GM12875 (cell line): Measurements from ENCODE around the gene AP3S2.

Experiments
- H3K4me3 ChIP-seq: one replicate; pipeline ENCODE4 v1.5.1; 2011; ENCODE audit warnings: low read depth, low read length, control low read depth
- TF ChIP-seq, protein P1 (sequence below): IDR thresholded peaks from 2 replicates; pipeline ENCODE4 v1.5.1; 2011; ENCODE audit warnings: low read depth, mild to moderate bottlenecking, control low read depth, inconsistent platforms, low read length, moderate library complexity, borderline replicate concordance; ENCODE audit not compliant: insufficient read depth

AP3S2 gene

DNA sequence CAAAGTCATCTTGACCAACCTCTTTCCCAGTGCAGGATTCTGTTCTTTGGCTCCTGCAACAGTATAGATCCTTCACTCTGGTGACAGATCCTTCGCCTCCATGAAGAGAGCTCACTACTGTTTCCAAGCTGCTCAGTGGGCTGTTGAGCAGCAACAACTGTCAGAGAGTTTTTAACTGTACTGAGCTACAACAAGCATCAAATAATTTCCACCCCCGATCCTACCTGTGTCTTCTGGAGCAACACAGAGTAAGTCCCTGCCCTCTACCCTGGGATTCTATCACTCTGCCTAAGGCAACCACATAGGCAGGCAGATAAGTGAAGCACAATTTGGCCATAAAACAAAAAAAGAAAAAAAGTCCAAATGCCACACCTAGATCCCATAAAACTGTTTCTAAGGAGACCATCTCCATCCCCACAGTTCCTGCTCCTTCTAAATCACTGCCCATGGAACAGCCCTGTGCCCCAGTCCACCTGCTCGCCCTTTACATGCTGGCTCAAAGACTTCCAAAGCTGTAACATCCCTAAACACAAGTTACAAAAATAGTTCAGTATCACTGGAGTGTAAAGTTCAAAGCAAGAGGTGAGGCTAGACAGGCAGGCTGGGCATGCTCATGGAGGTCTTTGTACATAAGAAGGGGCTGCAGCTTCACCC lies 41.3 kb downstream of the AP3S2 start:
- TF ChIP-seq, protein P1, sequence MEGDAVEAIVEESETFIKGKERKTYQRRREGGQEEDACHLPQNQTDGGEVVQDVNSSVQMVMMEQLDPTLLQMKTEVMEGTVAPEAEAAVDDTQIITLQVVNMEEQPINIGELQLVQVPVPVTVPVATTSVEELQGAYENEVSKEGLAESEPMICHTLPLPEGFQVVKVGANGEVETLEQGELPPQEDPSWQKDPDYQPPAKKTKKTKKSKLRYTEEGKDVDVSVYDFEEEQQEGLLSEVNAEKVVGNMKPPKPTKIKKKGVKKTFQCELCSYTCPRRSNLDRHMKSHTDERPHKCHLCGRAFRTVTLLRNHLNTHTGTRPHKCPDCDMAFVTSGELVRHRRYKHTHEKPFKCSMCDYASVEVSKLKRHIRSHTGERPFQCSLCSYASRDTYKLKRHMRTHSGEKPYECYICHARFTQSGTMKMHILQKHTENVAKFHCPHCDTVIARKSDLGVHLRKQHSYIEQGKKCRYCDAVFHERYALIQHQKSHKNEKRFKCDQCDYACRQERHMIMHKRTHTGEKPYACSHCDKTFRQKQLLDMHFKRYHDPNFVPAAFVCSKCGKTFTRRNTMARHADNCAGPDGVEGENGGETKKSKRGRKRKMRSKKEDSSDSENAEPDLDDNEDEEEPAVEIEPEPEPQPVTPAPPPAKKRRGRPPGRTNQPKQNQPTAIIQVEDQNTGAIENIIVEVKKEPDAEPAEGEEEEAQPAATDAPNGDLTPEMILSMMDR: no peak
- H3K4me3 ChIP-seq: no peak overlapping the region

DNA sequence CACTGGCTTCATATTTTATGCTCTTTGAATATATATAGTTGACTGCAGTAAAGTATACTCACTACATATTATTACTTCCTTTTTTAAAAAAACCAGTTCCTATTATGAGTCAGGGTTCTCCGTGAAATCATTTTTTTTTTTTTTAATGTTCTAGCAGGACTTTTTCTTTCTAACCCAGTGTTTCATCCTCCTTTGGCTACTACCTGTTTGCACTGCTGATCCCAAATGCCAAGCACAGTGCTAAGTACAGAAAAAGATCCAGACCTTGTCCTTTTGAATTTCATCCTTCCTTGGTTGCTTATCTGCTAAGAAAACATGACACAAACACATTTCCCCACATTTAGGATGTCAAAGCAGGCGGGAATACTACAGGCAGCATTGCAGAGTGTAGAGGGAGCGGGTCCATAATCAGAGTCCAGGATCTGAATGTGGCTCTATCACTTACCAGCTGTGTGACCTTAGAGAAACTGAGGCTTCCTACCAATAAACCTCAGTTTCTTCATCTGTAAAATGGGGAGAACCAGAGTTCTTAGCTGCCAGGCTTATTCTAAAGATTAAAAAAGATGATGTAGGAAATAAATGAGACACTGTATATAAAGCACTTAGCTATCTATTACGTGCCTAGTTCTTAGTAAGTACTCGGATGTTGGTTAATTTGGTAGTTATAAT lies 42.0 kb downstream of the AP3S2 start:
- no peak overlapping the region for H3K4me3 ChIP-seq
- TF ChIP-seq, protein P1: no peak

DNA sequence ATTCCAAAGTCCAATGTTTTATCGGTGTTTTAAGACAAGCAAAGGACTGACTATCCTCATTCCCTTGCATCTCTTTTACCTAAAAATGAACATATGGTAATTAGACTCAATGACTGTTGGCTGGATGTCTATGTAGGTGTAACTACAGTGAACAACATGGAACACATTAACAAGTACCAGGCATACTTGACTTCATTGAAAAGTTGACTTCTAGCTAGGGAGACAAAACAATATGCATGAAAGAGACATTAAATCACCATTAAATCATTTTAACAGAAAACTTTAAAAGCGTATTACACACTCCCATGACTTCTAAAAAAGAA lies 44.9 kb downstream of the AP3S2 start:
- no peak overlapping the region for H3K4me3 ChIP-seq
- TF ChIP-seq, protein P1: no peak

DNA sequence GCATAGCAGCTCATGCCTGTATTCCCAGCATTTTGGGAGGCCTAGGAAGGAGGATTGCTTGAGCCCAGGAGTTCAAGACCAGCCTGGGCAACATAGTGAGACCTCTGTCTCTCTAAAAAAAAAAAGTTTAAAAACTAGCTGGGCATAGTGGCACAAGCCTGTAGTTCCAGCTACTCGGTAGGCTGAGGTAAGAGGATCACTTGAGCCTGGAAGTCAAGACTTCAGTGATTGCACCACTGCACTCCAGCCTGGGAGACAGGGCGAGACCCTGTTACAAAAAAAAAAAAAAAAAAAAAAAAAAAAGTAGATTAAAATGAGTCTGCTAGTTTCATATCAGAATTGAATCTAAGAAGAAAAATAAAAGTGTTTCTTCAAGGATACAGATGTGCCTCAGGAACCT lies 46.7 kb downstream of the AP3S2 start:
- TF ChIP-seq, protein P1: no peak
- H3K4me3 ChIP-seq: no peak overlapping the region

DNA sequence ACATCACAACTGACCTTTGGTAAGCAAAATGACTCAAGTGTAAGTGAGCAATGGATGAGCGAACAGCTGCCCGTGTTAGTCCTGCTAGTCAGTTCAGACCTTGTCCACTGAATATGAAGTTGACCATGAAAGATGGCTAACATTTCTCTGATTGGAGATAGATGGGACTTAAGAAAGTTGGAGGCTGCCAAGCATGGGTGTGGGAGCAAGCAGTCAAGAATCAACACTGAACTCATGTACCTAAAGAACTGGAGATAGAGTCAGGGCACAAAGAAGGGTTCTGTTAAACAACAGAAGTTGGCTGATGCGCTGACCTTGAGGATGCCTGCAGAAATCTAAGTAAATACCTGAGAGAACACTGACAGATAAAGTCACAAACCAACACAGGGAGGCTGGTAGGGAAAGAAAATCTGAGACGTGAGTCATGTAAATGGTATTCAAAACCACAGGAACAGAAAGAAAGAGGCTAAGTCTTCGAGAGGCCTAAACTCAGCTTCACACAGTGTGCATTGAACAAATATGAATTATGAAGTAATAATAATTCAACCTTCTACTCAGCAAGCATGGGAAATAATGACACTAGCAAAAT lies 48.4 kb downstream of the AP3S2 start:
- TF ChIP-seq, protein P1: no peak
- no peak overlapping the region for H3K4me3 ChIP-seq

DNA sequence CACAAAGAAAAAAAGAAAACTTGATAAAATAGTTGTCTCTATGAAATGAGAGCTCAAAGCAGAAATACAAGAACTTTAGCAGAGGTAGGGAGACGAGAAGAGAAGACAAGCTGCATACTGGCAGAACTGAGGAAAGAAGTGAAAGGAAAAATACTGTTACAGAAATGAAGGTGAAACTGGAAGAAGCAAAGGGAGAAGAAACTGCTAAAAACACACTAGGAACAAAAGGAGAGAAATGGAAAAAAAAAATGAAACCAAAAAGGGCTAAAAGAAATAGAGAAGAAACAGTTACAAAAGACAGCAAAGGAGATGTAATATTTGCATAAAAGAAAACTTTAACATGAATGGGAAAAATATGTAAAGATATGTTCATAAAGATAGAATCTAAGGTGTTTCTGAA lies 51.8 kb downstream of the AP3S2 start:
- TF ChIP-seq, protein P1: no peak
- no peak overlapping the region for H3K4me3 ChIP-seq

DNA sequence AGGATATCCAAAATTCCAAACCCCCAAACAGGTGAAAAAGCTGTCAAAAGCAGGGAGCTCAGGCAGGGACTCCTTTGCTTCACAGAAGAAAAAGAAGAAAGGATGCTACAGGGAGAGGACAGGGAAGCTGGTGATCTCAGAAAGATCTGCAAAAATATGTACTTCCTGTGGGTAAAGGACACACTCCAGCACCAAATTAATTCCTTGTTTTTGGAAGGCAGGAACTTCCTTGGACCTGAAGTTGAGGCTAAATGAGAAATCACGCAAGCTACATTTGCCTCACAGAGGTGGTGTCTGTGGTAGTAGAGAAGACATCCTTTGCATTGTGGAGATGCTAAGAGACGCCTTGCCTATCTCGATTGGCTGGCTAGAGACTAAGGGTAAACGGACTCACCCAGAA lies 52.5 kb downstream of the AP3S2 start:
- TF ChIP-seq, protein P1: no peak
- H3K4me3 ChIP-seq: no peak overlapping the region
